Calu3 (cell line): ENCODE measurements around the gene SAT2. TPM values are rescaled to one million over a fixed set of nuclear protein-coding genes. Genes with fewer than 3 reads are reported as not detected.
A peak's percentile ranks its signal among the peaks of the same experiment; 100 is the strongest.

Source experiments
- Bru-seq: library from RNA; stranded (reverse); fragments of 400-500 nt; gene quantifications from one replicate; lab custom pipeline; 2021; lab: Mats Ljungman, UMichigan
- BruChase-seq, 2 experiments: library from RNA; stranded (reverse); fragments of 400-500 nt; gene quantifications; one replicate each; lab custom pipeline; 2021; lab: Mats Ljungman, UMichigan
- BruUV-seq: library from RNA; stranded (reverse); fragments of 400-500 nt; replicated peaks from 2 replicates; lab custom pipeline; 2021; lab: Mats Ljungman, UMichigan
- CTCF ChIA-PET: fragments of 300-600 bp; sonication (Branson Sonifier 250); formaldehyde crosslinking; loops from one replicate; lab custom pipeline; 2022; ENCODE audit warnings: antibody characterized with exemption; lab: Charles Lee
- DNase-seq: peaks from one replicate; pipeline ENCODE4 v3.0.0; 2022
- H3K27ac Mint-ChIP-seq: one replicate; pipeline ENCODE4 v1.8.0; 2022; ENCODE audit warnings: mixed read lengths; ENCODE audit not compliant: unreplicated experiment
- H3K27me3 Mint-ChIP-seq: one replicate; pipeline ENCODE4 v1.8.0; 2022; ENCODE audit warnings: mixed read lengths; ENCODE audit not compliant: unreplicated experiment
- H3K36me3 Mint-ChIP-seq: one replicate; pipeline ENCODE4 v1.8.0; 2022; ENCODE audit warnings: mild to moderate bottlenecking, moderate library complexity, mixed read lengths; ENCODE audit not compliant: insufficient read depth, unreplicated experiment
- H3K4me1 Mint-ChIP-seq: one replicate; pipeline ENCODE4 v1.8.0; 2022; ENCODE audit warnings: mild to moderate bottlenecking, low read depth, mixed read lengths; ENCODE audit not compliant: unreplicated experiment
- H3K4me3 Mint-ChIP-seq: one replicate; pipeline ENCODE4 v1.8.0; 2022; ENCODE audit warnings: mild to moderate bottlenecking, low read depth, moderate library complexity, mixed read lengths; ENCODE audit not compliant: unreplicated experiment
- H3K9me3 Mint-ChIP-seq: one replicate; pipeline ENCODE4 v1.8.0; 2022; ENCODE audit warnings: low read depth, mixed read lengths; ENCODE audit not compliant: unreplicated experiment
- intact Hi-C: fragments of 100-400 bp; cut with micrococcal nuclease; formaldehyde crosslinking; loops from one replicate; pipeline ENCODE4 v1.10.0; 2022; ENCODE audit not compliant: unreplicated experiment
- long read RNA-seq: library from polyadenylated mRNA; stranded (forward); transcript quantifications from one replicate; pipeline ENCODE4 v2.0.0, GENCODE V29; 2022
- total RNA-seq: library from RNA; stranded (reverse); gene quantifications from 2 replicates; pipeline ENCODE4 v1.2.3, GENCODE V29; 2022
- TF ChIP-seq, protein P1 (sequence below): fragments of 200-600 bp; IDR thresholded peaks from one replicate; pipeline ENCODE4 v1.8.0; 2022; ENCODE audit warnings: antibody characterized with exemption; ENCODE audit not compliant: unreplicated experiment

Gene SAT2
- total RNA-seq (15.9 and 16.6 TPM in 2 replicates), Bru-seq, nascent RNA (percentile 54 among the genes with signal in this experiment), BruChase-seq, experiment 1, labeled RNA remaining after a 6-hour chase (percentile 77 among the genes with signal in this experiment), BruChase-seq, experiment 2, labeled RNA remaining after a 2-hour chase (percentile 76 among the genes with signal in this experiment)
- long read RNA-seq, partial matches to known transcripts = 1 of 12 reads
- long read RNA-seq, other reads (novel, unspliced or antisense) = 1 of 12 reads

GRCh38 chr17:7627250-7628121, at the start of gene SAT2:
Gene SAT2, minus strand, starts transcription at chr17:7627821. Its CDS starts 186 bp downstream, at chr17:7627635.
- DNase-seq = peak; percentile 89
- H3K9me3 Mint-ChIP-seq = no peaks in the 10 kb centered on the region
- TF ChIP-seq, protein P1, sequence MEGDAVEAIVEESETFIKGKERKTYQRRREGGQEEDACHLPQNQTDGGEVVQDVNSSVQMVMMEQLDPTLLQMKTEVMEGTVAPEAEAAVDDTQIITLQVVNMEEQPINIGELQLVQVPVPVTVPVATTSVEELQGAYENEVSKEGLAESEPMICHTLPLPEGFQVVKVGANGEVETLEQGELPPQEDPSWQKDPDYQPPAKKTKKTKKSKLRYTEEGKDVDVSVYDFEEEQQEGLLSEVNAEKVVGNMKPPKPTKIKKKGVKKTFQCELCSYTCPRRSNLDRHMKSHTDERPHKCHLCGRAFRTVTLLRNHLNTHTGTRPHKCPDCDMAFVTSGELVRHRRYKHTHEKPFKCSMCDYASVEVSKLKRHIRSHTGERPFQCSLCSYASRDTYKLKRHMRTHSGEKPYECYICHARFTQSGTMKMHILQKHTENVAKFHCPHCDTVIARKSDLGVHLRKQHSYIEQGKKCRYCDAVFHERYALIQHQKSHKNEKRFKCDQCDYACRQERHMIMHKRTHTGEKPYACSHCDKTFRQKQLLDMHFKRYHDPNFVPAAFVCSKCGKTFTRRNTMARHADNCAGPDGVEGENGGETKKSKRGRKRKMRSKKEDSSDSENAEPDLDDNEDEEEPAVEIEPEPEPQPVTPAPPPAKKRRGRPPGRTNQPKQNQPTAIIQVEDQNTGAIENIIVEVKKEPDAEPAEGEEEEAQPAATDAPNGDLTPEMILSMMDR = no peak
- intact Hi-C loops = no loop called here
- no TSS peak for BruUV-seq
- H3K27ac Mint-ChIP-seq = peak within 1 kb of the TSS; percentile 54
- peaks cover 22% of the 10 kb centered on the region for H3K36me3 Mint-ChIP-seq
- no peaks in the 10 kb centered on the region for H3K4me1 Mint-ChIP-seq
- peak within 1 kb of the TSS; percentile 80 for H3K4me3 Mint-ChIP-seq
- CTCF ChIA-PET = interaction anchor here (0.7 to 1.5 kb wide), 3 partner anchors 12 to 361 kb away, joined by 3 to 5 read pairs (median 4); partner anchors contain the start of genes FXR2 and WRAP53
- H3K27me3 Mint-ChIP-seq = no peaks in the 10 kb centered on the region

GRCh38 chr17:7676533-7676932, 48.9 kb upstream of the SAT2 start:
- no TSS peak for BruUV-seq
- Mint-ChIP-seq H3K36me3 (peaks cover 52% of the 10 kb centered on the region), H3K9me3 (peaks cover 3% of the 10 kb centered on the region), H3K27ac (no peak overlapping the region), H3K27me3 (no peaks in the 10 kb centered on the region), H3K4me3 (no peak overlapping the region), H3K4me1 (no peaks in the 10 kb centered on the region)
- intact Hi-C loops = no loop called here
- no peak for DNase-seq
- CTCF ChIA-PET = interaction anchor here (0.7 kb wide), 1 partner anchor 347 kb away, joined by 4 read pairs; the partner anchor contains the start of gene NEURL4
- TF ChIP-seq, protein P1 = no peak

- no peak overlapping the region for H3K27ac Mint-ChIP-seq
- TF ChIP-seq, protein P1 = no peak
- peaks cover 3% of the 10 kb centered on the region for H3K9me3 Mint-ChIP-seq
- no peaks in the 10 kb centered on the region for H3K27me3 Mint-ChIP-seq
- peaks cover 56% of the 10 kb centered on the region for H3K36me3 Mint-ChIP-seq
- no peak for DNase-seq
- no peaks in the 10 kb centered on the region for H3K4me1 Mint-ChIP-seq
- no TSS peak for BruUV-seq
- H3K4me3 Mint-ChIP-seq = no peak overlapping the region
- intact Hi-C loops = no loop called here
- CTCF ChIA-PET = no interaction called here
These were observed 47.3 kb upstream of the SAT2 start for GRCh38 chr17:7674934-7675333.

DNA sequence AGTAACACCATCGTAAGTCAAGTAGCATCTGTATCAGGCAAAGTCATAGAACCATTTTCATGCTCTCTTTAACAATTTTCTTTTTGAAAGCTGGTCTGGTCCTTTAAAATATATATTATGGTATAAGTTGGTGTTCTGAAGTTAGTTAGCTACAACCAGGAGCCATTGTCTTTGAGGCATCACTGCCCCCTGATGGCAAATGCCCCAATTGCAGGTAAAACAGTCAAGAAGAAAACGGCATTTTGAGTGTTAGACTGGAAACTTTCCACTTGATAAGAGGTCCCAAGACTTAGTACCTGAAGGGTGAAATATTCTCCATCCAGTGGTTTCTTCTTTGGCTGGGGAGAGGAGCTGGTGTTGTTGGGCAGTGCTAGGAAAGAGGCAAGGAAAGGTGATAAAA, 45.6 kb upstream of the SAT2 start:
- H3K36me3 Mint-ChIP-seq = peaks cover 55% of the 10 kb centered on the region
- H3K4me3 Mint-ChIP-seq = no peak overlapping the region
- no TSS peak for BruUV-seq
- intact Hi-C loops = no loop called here
- no peaks in the 10 kb centered on the region for H3K27me3 Mint-ChIP-seq
- H3K27ac Mint-ChIP-seq = no peak overlapping the region
- no peaks in the 10 kb centered on the region for H3K4me1 Mint-ChIP-seq
- TF ChIP-seq, protein P1 = no peak
- peaks cover 3% of the 10 kb centered on the region for H3K9me3 Mint-ChIP-seq
- CTCF ChIA-PET = no interaction called here
- DNase-seq = peak; percentile 12
